NT2/D1 (cell line): ENCODE data around the gene ZNF467.

Source experiments
- DNase-seq: peaks from one replicate; pipeline ENCODE4 v3.0.0-alpha.2; 2011; ENCODE audit warnings: low read depth, low spot score
- H3K27me3 ChIP-seq: 2 replicates; pipeline ENCODE4 v1.6.0; 2011; ENCODE audit warnings: mild to moderate bottlenecking; ENCODE audit not compliant: insufficient read length, insufficient read depth
- H3K36me3 ChIP-seq: 2 replicates; pipeline ENCODE4 v1.6.1; 2011; ENCODE audit warnings: mild to moderate bottlenecking, low read length, mixed read lengths; ENCODE audit not compliant: insufficient read depth, insufficient read length
- H3K4me1 ChIP-seq: 2 replicates; pipeline ENCODE4 v1.5.1; 2011; ENCODE audit not compliant: insufficient read depth, insufficient read length
- H3K4me3 ChIP-seq: 2 replicates; pipeline ENCODE4 v1.5.1; 2011; ENCODE audit warnings: low read depth; ENCODE audit not compliant: insufficient read length
- H3K9ac ChIP-seq: 2 replicates; pipeline ENCODE4 v1.6.0; 2011; ENCODE audit warnings: low read depth; ENCODE audit not compliant: insufficient read length
- H3K9me3 ChIP-seq: 2 replicates; pipeline ENCODE4 v1.5.1; 2011; ENCODE audit warnings: mild to moderate bottlenecking, low read length; ENCODE audit not compliant: insufficient read depth
- SUZ12 ChIP-seq: IDR thresholded peaks from 2 replicates; pipeline ENCODE4 v1.6.1; 2011; ENCODE audit not compliant: insufficient read length, insufficient read depth; ENCODE audit errors: extremely low read depth
- YY1 ChIP-seq: IDR thresholded peaks from 2 replicates; pipeline ENCODE4 v1.6.1; 2011; ENCODE audit not compliant: insufficient read length, insufficient read depth
- ZNF274 ChIP-seq: IDR thresholded peaks from 2 replicates; pipeline ENCODE4 v1.6.1; 2011; ENCODE audit warnings: mild to moderate bottlenecking, low read depth, low read length

ZNF467 gene

GRCh38 chr7:149791411-149792219, 18.2 kb upstream of the ZNF467 start:
- no peaks in the 10 kb centered on the region for H3K36me3 ChIP-seq
- H3K9me3 ChIP-seq, result no peaks in the 10 kb centered on the region
- DNase-seq, result no peak
- no peak overlapping the region for H3K9ac ChIP-seq
- no peak for TF ChIP-seq YY1
- no peak for TF ChIP-seq ZNF274
- no peak for TF ChIP-seq SUZ12
- peaks cover 6% of the 10 kb centered on the region for H3K4me1 ChIP-seq
- no peak overlapping the region for H3K4me3 ChIP-seq
- peaks cover 21% of the 10 kb centered on the region for H3K27me3 ChIP-seq

GRCh38 chr7:149790754-149791360, 17.5 kb upstream of the ZNF467 start:
- H3K9me3 ChIP-seq, result no peaks in the 10 kb centered on the region
- no peaks in the 10 kb centered on the region for H3K36me3 ChIP-seq
- peak overlapping the region; percentile 21 for H3K9ac ChIP-seq
- peaks cover 6% of the 10 kb centered on the region for H3K4me1 ChIP-seq
- TF ChIP-seq SUZ12 (no peak), YY1 (no peak), ZNF274 (no peak)
- no peak for DNase-seq
- no peak overlapping the region for H3K4me3 ChIP-seq
- H3K27me3 ChIP-seq, result peaks cover 21% of the 10 kb centered on the region

- H3K27me3 ChIP-seq, result peaks cover 21% of the 10 kb centered on the region
- no peaks in the 10 kb centered on the region for H3K36me3 ChIP-seq
- TF ChIP-seq SUZ12, result no peak
- TF ChIP-seq YY1, result no peak
- H3K9ac ChIP-seq, result peak overlapping the region; percentile 56
- H3K4me3 ChIP-seq, result peak overlapping the region; percentile 34
- H3K4me1 ChIP-seq, result peaks cover 6% of the 10 kb centered on the region
- H3K9me3 ChIP-seq, result no peaks in the 10 kb centered on the region
- no peak for DNase-seq
These were observed 16.8 kb upstream of the ZNF467 start for GRCh38 chr7:149790146-149790548.

- TF ChIP-seq YY1, result no peak
- no peak for TF ChIP-seq SUZ12
- TF ChIP-seq ZNF274, result no peak
- Histone ChIP-seq H3K36me3 (no peaks in the 10 kb centered on the region), H3K4me3 (no peak overlapping the region), H3K9me3 (no peaks in the 10 kb centered on the region), H3K27me3 (peaks cover 21% of the 10 kb centered on the region), H3K9ac (no peak overlapping the region), H3K4me1 (peaks cover 2% of the 10 kb centered on the region)
- no peak for DNase-seq
These were observed 15.7 kb upstream of the ZNF467 start for GRCh38 chr7:149789101-149789500.

GRCh38 chr7:149788300-149788851, 15.0 kb upstream of the ZNF467 start:
- Histone ChIP-seq H3K4me1 (peaks cover 8% of the 10 kb centered on the region), H3K4me3 (no peak overlapping the region), H3K9me3 (no peaks in the 10 kb centered on the region), H3K9ac (no peak overlapping the region), H3K27me3 (peaks cover 21% of the 10 kb centered on the region), H3K36me3 (no peaks in the 10 kb centered on the region)
- TF ChIP-seq YY1 (no peak), ZNF274 (no peak), SUZ12 (no peak)
- no peak for DNase-seq

- Histone ChIP-seq H3K36me3 (no peaks in the 10 kb centered on the region), H3K9me3 (no peaks in the 10 kb centered on the region), H3K4me3 (no peak overlapping the region), H3K9ac (no peak overlapping the region), H3K27me3 (peaks cover 21% of the 10 kb centered on the region), H3K4me1 (peaks cover 15% of the 10 kb centered on the region)
- no peak for DNase-seq
- TF ChIP-seq YY1 (no peak), ZNF274 (no peak), SUZ12 (no peak)
These were observed 14.3 kb upstream of the ZNF467 start for GRCh38 chr7:149787428-149788299.

- no peak overlapping the region for H3K4me3 ChIP-seq
- no peak for TF ChIP-seq ZNF274
- TF ChIP-seq YY1, result no peak
- TF ChIP-seq SUZ12, result no peak
- peaks cover 17% of the 10 kb centered on the region for H3K27me3 ChIP-seq
- peaks cover 21% of the 10 kb centered on the region for H3K4me1 ChIP-seq
- no peaks in the 10 kb centered on the region for H3K36me3 ChIP-seq
- no peak overlapping the region for H3K9ac ChIP-seq
- DNase-seq, result no peak
- no peaks in the 10 kb centered on the region for H3K9me3 ChIP-seq
These were observed 12.6 kb upstream of the ZNF467 start for GRCh38 chr7:149785983-149786382.
